ENCODE measurements around the gene LAX1. TPM values are rescaled to one million over a fixed set of nuclear protein-coding genes. Genes with fewer than 3 reads are reported as not detected.

The LAX1 gene
- polyA plus RNA-seq, 1 donor (not counting 4 experiments of a cell fraction or from before 2014, with no cell fraction given), result 0.07 TPM

- TF ChIP-seq EZH2 (IDR thresholded peaks at IDR 0.05; ENCODE audit: low read length), result no peak
- no peaks in the 10 kb centered on the region for H3K27me3 ChIP-seq (ENCODE audit: control insufficient read depth, extremely low read depth, insufficient read depth, low read length)
- peak; percentile 86 for FAIRE-seq
- H3K9ac ChIP-seq (ENCODE audit: control insufficient read depth, extremely low read depth, insufficient read depth, low read length), result peak overlapping the region; percentile 11
- no peaks in the 10 kb centered on the region for H4K20me1 ChIP-seq (ENCODE audit: control insufficient read depth, extremely low read depth, insufficient read depth, low read length)
- H3K4me2 ChIP-seq (ENCODE audit: control insufficient read depth, extremely low read depth, insufficient read depth, low read depth, low read length), result peak overlapping the region; percentile 35
- H3K27ac ChIP-seq (ENCODE audit: control insufficient read depth, insufficient read depth, low read length), result peak overlapping the region; percentile 30
- H3K36me3 ChIP-seq (ENCODE audit: control insufficient read depth in 2 of 2, extremely low read depth in 1 of 2, insufficient read depth in 2 of 2, low read length in 2 of 2), result peaks cover 3 to 10% of the 10 kb centered on the region in 2 experiments
- DNase-seq (ENCODE audit: low read depth, low spot score), result peak; percentile 63
- H3K9me3 ChIP-seq (ENCODE audit: control insufficient read depth, low read depth, low read length), result no peaks in the 10 kb centered on the region
- dilution Hi-C loops (cut with MboI; ENCODE audit: extremely low pct_ligation_motif_present, low sequenced_read_pairs), result no loop called here
- no peak overlapping the region for H2AFZ ChIP-seq (ENCODE audit: control insufficient read depth, low read length)
- no peak overlapping the region for H3K4me3 ChIP-seq (ENCODE audit: control insufficient read depth in 2 of 3, extremely low read depth in 1 of 3, insufficient read depth in 2 of 3, low read depth in 1 of 3, low read length in 3 of 3)
- H3K4me1 ChIP-seq (ENCODE audit: control insufficient read depth, extremely low read depth, insufficient read depth, low read length), result peaks cover 26% of the 10 kb centered on the region
- H3K79me2 ChIP-seq (ENCODE audit: control insufficient read depth, insufficient read depth, low read length), result no peaks in the 10 kb centered on the region
- H3K9me1 ChIP-seq (ENCODE audit: control insufficient read depth, extremely low read depth, insufficient read depth, low read length), result no peaks in the 10 kb centered on the region
These were observed 20.7 kb upstream of the LAX1 start for GRCh38 chr1:203744075-203744972.

GRCh38 chr1:203746281-203746680 lies 18.7 kb upstream of the LAX1 start:
- H3K36me3 ChIP-seq (ENCODE audit: control insufficient read depth in 2 of 2, extremely low read depth in 1 of 2, insufficient read depth in 2 of 2, low read length in 2 of 2), result peaks cover 3% of the 10 kb centered on the region in 2 experiments
- no peak overlapping the region for H3K27ac ChIP-seq (ENCODE audit: control insufficient read depth, insufficient read depth, low read length)
- DNase-seq (ENCODE audit: low read depth, low spot score) (no peak), FAIRE-seq (no peak)
- no peak overlapping the region for H3K9ac ChIP-seq (ENCODE audit: control insufficient read depth, extremely low read depth, insufficient read depth, low read length)
- H3K4me3 ChIP-seq (ENCODE audit: control insufficient read depth in 2 of 3, extremely low read depth in 1 of 3, insufficient read depth in 2 of 3, low read depth in 1 of 3, low read length in 3 of 3), result no peak overlapping the region
- peaks cover 36% of the 10 kb centered on the region for H3K4me1 ChIP-seq (ENCODE audit: control insufficient read depth, extremely low read depth, insufficient read depth, low read length)
- H2AFZ ChIP-seq (ENCODE audit: control insufficient read depth, low read length), result no peak overlapping the region
- no peak overlapping the region for H3K4me2 ChIP-seq (ENCODE audit: control insufficient read depth, extremely low read depth, insufficient read depth, low read depth, low read length)
- H3K27me3 ChIP-seq (ENCODE audit: control insufficient read depth, extremely low read depth, insufficient read depth, low read length), result no peaks in the 10 kb centered on the region
- TF ChIP-seq EZH2 (IDR thresholded peaks at IDR 0.05; ENCODE audit: low read length) (no peak), CTCF (optimal IDR thresholded peaks at IDR 0.05 in 1 of 3, IDR thresholded peaks at IDR 0.05 in 1 of 3, conservative IDR thresholded peaks at IDR 0.05 in 1 of 3; ENCODE audit: extremely low read depth in 1 of 3, insufficient read depth in 2 of 3, low read length in 3 of 3) (no peak)
- dilution Hi-C loops (cut with MboI; ENCODE audit: extremely low pct_ligation_motif_present, low sequenced_read_pairs), result no loop called here
- no peaks in the 10 kb centered on the region for H3K79me2 ChIP-seq (ENCODE audit: control insufficient read depth, insufficient read depth, low read length)
- H3K9me1 ChIP-seq (ENCODE audit: control insufficient read depth, extremely low read depth, insufficient read depth, low read length), result no peaks in the 10 kb centered on the region
- H3K9me3 ChIP-seq (ENCODE audit: control insufficient read depth, low read depth, low read length), result no peaks in the 10 kb centered on the region
- H4K20me1 ChIP-seq (ENCODE audit: control insufficient read depth, extremely low read depth, insufficient read depth, low read length), result no peaks in the 10 kb centered on the region
